ENCODE results near the gene PPP2R2D.
"Not testable (repeated sequence)": the region's sequence is repeated elsewhere in the genome, so short reads cannot be mapped to it uniquely, and the experiment has no call there.

The PPP2R2D gene

DNA sequence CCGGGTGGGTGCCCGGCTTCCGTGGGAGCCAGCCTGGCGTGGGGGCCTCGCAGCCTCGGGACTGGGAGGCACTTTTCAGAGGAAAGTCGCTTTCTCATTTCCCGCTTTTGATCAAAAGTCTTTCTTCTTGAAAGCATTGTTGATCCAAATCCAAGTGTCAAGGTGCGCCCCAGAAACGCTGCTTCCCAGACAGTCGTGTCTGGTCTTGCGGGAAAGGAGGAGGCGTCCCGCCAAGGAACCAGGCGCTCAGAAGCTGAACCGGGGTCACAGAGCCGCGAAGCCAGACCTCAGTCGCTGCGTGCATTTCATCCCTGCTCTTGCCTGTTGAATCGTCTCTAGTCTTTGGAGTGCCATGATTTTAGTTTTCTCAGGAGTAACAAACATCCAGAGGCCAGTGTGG, 82.0 kb downstream of the PPP2R2D start:
- TF ChIP-seq, protein P1, sequence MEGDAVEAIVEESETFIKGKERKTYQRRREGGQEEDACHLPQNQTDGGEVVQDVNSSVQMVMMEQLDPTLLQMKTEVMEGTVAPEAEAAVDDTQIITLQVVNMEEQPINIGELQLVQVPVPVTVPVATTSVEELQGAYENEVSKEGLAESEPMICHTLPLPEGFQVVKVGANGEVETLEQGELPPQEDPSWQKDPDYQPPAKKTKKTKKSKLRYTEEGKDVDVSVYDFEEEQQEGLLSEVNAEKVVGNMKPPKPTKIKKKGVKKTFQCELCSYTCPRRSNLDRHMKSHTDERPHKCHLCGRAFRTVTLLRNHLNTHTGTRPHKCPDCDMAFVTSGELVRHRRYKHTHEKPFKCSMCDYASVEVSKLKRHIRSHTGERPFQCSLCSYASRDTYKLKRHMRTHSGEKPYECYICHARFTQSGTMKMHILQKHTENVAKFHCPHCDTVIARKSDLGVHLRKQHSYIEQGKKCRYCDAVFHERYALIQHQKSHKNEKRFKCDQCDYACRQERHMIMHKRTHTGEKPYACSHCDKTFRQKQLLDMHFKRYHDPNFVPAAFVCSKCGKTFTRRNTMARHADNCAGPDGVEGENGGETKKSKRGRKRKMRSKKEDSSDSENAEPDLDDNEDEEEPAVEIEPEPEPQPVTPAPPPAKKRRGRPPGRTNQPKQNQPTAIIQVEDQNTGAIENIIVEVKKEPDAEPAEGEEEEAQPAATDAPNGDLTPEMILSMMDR (IDR thresholded peaks at IDR 0.05), result no peak
- TF ChIP-seq ZFX (IDR thresholded peaks at IDR 0.05; ENCODE audit: borderline replicate concordance), result no peak
- no peak overlapping the region for H3K27ac ChIP-seq

- H3K27ac ChIP-seq, result no peak overlapping the region
Observed at GRCh38 chr10:131983780-131984179, 83.0 kb downstream of the PPP2R2D start.

GRCh38 chr10:131986851-131987250, 86.0 kb downstream of the PPP2R2D start:
- H3K27ac ChIP-seq, result not testable (repeated sequence)

More at GRCh38 chr10:131983780-131984179, 83.0 kb downstream of the PPP2R2D start:
- no peak for TF ChIP-seq ZFX (IDR thresholded peaks at IDR 0.05; ENCODE audit: borderline replicate concordance)
- TF ChIP-seq, protein P1 (IDR thresholded peaks at IDR 0.05), result no peak

DNA sequence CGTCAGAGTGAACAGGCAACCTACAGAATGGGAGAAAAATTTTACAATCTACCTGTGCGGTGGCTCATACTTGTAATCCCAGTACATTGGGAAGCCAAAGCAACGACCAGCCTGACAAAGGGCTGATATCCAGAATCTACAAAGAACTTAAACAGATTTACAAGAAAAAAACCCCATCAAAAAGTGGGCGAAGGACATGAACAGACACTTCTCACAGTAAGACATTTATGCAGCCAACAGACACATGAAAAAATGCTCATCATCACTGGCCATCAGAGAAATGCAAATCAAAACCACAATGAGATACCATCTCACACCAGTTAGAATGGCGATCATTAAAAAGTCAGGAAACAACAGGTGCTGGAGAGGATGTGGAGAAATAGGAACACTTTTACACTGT, 86.5 kb downstream of the PPP2R2D start:
- H3K27ac ChIP-seq, result not testable (repeated sequence)

- not testable (repeated sequence) for H3K27ac ChIP-seq
Observed at GRCh38 chr10:131987786-131988185, 87.0 kb downstream of the PPP2R2D start.

DNA sequence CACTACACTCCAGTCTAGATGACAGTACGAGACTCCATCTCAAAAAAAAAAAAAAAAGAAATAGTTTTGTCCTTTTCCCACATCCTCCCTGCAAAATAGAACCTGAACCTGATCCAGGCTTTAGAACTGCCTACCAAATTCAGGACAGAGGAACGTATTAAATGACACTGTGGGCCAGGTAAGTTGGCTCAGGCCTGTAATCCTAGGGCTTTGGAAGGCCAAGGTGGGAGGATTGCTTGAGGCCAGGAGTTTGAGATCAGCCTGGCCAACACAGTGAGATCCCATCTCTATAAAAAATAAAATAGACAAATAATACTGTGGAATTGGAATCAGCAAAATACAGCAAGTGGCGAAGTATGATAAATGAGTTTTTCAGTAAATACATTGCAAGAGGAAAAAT, 90.9 kb downstream of the PPP2R2D start:
- TF ChIP-seq ZFX (IDR thresholded peaks at IDR 0.05; ENCODE audit: borderline replicate concordance), result no peak
- H3K27ac ChIP-seq, result no peak overlapping the region

DNA sequence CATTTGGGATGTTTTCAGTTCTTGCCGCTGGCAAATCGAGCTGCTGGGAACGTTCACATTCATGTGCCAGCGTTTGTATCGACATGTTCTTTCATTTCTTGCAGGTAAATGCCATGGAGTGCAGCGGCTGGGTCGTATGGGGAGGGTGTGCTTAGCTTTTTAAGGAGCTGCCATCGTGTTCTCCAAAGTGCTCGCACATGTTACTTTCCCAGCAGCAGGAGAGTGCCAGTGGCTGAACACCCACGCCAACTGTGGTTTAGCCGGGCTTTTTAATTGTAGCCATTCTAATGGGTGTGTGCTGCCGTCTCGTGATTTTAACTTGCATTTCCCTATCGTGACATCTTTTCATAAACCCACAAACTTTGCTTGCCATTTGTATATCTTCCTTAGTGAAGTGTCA, 92.5 kb downstream of the PPP2R2D start:
- TF ChIP-seq, protein P1 (IDR thresholded peaks at IDR 0.05), result no peak
- no peak for TF ChIP-seq ZFX (IDR thresholded peaks at IDR 0.05; ENCODE audit: borderline replicate concordance)
- no peak overlapping the region for H3K27ac ChIP-seq

DNA sequence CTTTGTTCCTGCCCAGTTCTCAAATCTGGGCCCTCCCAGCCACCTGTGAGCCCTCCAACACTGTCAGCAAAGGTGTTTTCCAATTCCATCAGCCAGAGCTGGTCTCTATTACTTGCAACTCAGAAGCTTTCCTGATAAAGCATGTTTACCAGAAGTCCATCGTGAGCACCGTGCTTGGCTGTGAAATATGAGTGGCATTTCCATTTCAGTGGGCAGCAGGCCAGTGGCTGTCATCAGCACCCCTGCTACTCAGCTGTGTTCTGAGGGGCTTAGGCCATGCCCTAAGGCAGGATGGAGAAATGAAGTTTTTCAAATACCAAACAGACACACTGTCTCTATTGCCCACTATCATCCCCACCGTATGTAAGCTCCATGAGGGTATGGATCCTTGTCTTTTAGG, 93.6 kb downstream of the PPP2R2D start:
- no peak overlapping the region for H3K27ac ChIP-seq
- TF ChIP-seq, protein P1 (IDR thresholded peaks at IDR 0.05), result no peak
- no peak for TF ChIP-seq ZFX (IDR thresholded peaks at IDR 0.05; ENCODE audit: borderline replicate concordance)

GRCh38 chr10:131996466-131997365, 95.9 kb downstream of the PPP2R2D start:
- H3K27ac ChIP-seq, result no peak overlapping the region
- TF ChIP-seq, protein P1 (IDR thresholded peaks at IDR 0.05), result no peak
- no peak for TF ChIP-seq ZFX (IDR thresholded peaks at IDR 0.05; ENCODE audit: borderline replicate concordance)

Data from 22Rv1 (cell line).